Esophagus (tissue), 2 donors: ENCODE measurements around the gene XIAP. TPM values are rescaled to one million over a fixed set of nuclear protein-coding genes. Genes with fewer than 3 reads are reported as not detected.

Source experiments
- H3K27ac ChIP-seq, 2 donors: one replicate each; pipeline ENCODE4 v1.5.1; 2013; ENCODE audit warnings: low read depth in 2 of 2, mild to moderate bottlenecking in 2 of 2, inconsistent platforms in 1 of 2, low read length in 1 of 2, moderate library complexity in 1 of 2
- H3K27me3 ChIP-seq, 2 donors: one replicate each; pipeline ENCODE4 v1.6.1; 2013; ENCODE audit warnings: low read length in 2 of 2, control low read depth in 1 of 2, mild to moderate bottlenecking in 1 of 2; ENCODE audit not compliant: insufficient read depth in 2 of 2, control insufficient read depth in 1 of 2
- H3K36me3 ChIP-seq, 2 donors: one replicate each; pipeline ENCODE4 v1.6.1; 2013; ENCODE audit warnings: low read length in 1 of 2; ENCODE audit not compliant: control insufficient read depth in 2 of 2, insufficient read depth in 2 of 2
- H3K4me1 ChIP-seq, 2 donors: one replicate each; pipeline ENCODE4 v1.6.1; 2013; ENCODE audit warnings: low read length in 1 of 2; ENCODE audit not compliant: control insufficient read depth in 2 of 2, insufficient read depth in 2 of 2
- H3K4me3 ChIP-seq, 2 donors: one replicate each; pipeline ENCODE4 v1.5.1; 2013; ENCODE audit warnings: low read length in 2 of 2, mild to moderate bottlenecking in 2 of 2, low read depth in 1 of 2, moderate library complexity in 1 of 2
- H3K9me3 ChIP-seq, 2 donors: one replicate each; pipeline ENCODE4 v1.6.1; 2013; ENCODE audit warnings: mild to moderate bottlenecking in 2 of 2, low read depth in 1 of 2, low read length in 1 of 2, moderate library complexity in 1 of 2; ENCODE audit not compliant: control insufficient read depth in 2 of 2, insufficient read depth in 1 of 2
- WGBS, 2 donors: extraction: QIAGEN DNeasy Blood & Tissue Kit; methylation state at CpG; one replicate each; pipeline ENCODE4 v1.1.7; 2013; 5-methylcytosine and 5-hydroxymethylcytosine counted together
- polyA plus RNA-seq, 2 donors: library from polyadenylated mRNA; stranded (reverse); fragments of 200-250 nt; gene quantifications; one replicate each; pipeline ENCODE4 v1.2.3, GENCODE V29; 2013
- donor health status: healthy with polysubstance abuse.
- donor health status: Bipolar disorder and iron deficiency.

The XIAP gene
- polyA plus RNA-seq, 2 donors, result 8.0 to 8.7 TPM

GRCh38 chrX:123869488-123869887 is 9.6 kb downstream of the XIAP start:
- Histone ChIP-seq H3K27me3 (no peaks in the 10 kb centered on the region), H3K36me3 (no peaks in the 10 kb centered on the region), H3K4me3 (no peak overlapping the region), H3K4me1 (no peaks in the 10 kb centered on the region), H3K27ac (no peak overlapping the region), H3K9me3 (no peaks in the 10 kb centered on the region)
- 85 to 86% methylated on average over 1 of the region's 1 CpG for WGBS, 2 donors

GRCh38 chrX:123871309-123871708 is 11.5 kb downstream of the XIAP start:
- Histone ChIP-seq H3K27me3 (no peaks in the 10 kb centered on the region), H3K4me3 (no peak overlapping the region), H3K4me1 (no peaks in the 10 kb centered on the region), H3K36me3 (no peaks in the 10 kb centered on the region), H3K27ac (no peak overlapping the region), H3K9me3 (no peaks in the 10 kb centered on the region)
- WGBS, 2 donors, result 63 to 76% methylated on average over 2 of the region's 2 CpGs

- Histone ChIP-seq H3K27ac (no peak overlapping the region), H3K27me3 (no peaks in the 10 kb centered on the region), H3K36me3 (no peaks in the 10 kb centered on the region), H3K9me3 (no peaks in the 10 kb centered on the region), H3K4me3 (no peak overlapping the region), H3K4me1 (no peaks in the 10 kb centered on the region)
- 90 to 100% methylated on average over 1 of the region's 1 CpG for WGBS, 2 donors
Measured at GRCh38 chrX:123873956-123874355, 14.1 kb downstream of the XIAP start.

GRCh38 chrX:123876177-123876576 is 16.3 kb downstream of the XIAP start:
- no peaks in the 10 kb centered on the region for H3K9me3 ChIP-seq
- H3K36me3 ChIP-seq, result no peaks in the 10 kb centered on the region
- WGBS, 2 donors, result 80 to 96% methylated on average over 2 of the region's 2 CpGs

GRCh38 chrX:123876844-123877243 is 17.0 kb downstream of the XIAP start:
- no peaks in the 10 kb centered on the region for H3K36me3 ChIP-seq
- H3K4me3 ChIP-seq, result no peak overlapping the region
- no peaks in the 10 kb centered on the region for H3K4me1 ChIP-seq
- H3K27me3 ChIP-seq, result no peaks in the 10 kb centered on the region
- no peaks in the 10 kb centered on the region for H3K9me3 ChIP-seq
- H3K27ac ChIP-seq, result no peak overlapping the region
- WGBS, 2 donors, result 91 to 92% methylated on average over 2 of the region's 2 CpGs

More at GRCh38 chrX:123876177-123876576, 16.3 kb downstream of the XIAP start:
- no peaks in the 10 kb centered on the region for H3K27me3 ChIP-seq
- no peak overlapping the region for H3K4me3 ChIP-seq
- no peaks in the 10 kb centered on the region for H3K4me1 ChIP-seq
- no peak overlapping the region for H3K27ac ChIP-seq

- H3K9me3 ChIP-seq, result no peaks in the 10 kb centered on the region
- no peaks in the 10 kb centered on the region for H3K27me3 ChIP-seq
- 27 to 32% methylated on average over 2 of the region's 2 CpGs for WGBS, 2 donors
- no peak overlapping the region for H3K4me3 ChIP-seq
- no peak overlapping the region for H3K27ac ChIP-seq
- H3K36me3 ChIP-seq, result no peaks in the 10 kb centered on the region
- H3K4me1 ChIP-seq, result no peaks in the 10 kb centered on the region
Measured at GRCh38 chrX:123878252-123878721, 18.4 kb downstream of the XIAP start.

GRCh38 chrX:123881330-123881729 is 21.5 kb downstream of the XIAP start:
- H3K4me1 ChIP-seq, result no peaks in the 10 kb centered on the region
- H3K27ac ChIP-seq, result no peak overlapping the region
- no peaks in the 10 kb centered on the region for H3K36me3 ChIP-seq
- H3K4me3 ChIP-seq, result no peak overlapping the region
- no peaks in the 10 kb centered on the region for H3K9me3 ChIP-seq
- H3K27me3 ChIP-seq, result no peaks in the 10 kb centered on the region

- no peak overlapping the region for H3K27ac ChIP-seq
- H3K27me3 ChIP-seq, result no peaks in the 10 kb centered on the region
- no peaks in the 10 kb centered on the region for H3K36me3 ChIP-seq
- H3K4me3 ChIP-seq, result no peak overlapping the region
- WGBS, 2 donors, result 75 to 80% methylated on average over 3 of the region's 3 CpGs
- no peaks in the 10 kb centered on the region for H3K4me1 ChIP-seq
- H3K9me3 ChIP-seq, result no peaks in the 10 kb centered on the region
Measured at GRCh38 chrX:123882391-123882790, 22.5 kb downstream of the XIAP start.

GRCh38 chrX:123884809-123885408 is 25.1 kb downstream of the XIAP start:
- Histone ChIP-seq H3K4me1 (no peaks in the 10 kb centered on the region), H3K9me3 (no peaks in the 10 kb centered on the region), H3K4me3 (no peak overlapping the region), H3K27ac (no peak overlapping the region), H3K36me3 (no peaks in the 10 kb centered on the region), H3K27me3 (no peaks in the 10 kb centered on the region)

GRCh38 chrX:123899701-123900100 is 39.8 kb downstream of the XIAP start:
- Histone ChIP-seq H3K27ac (no peak overlapping the region), H3K9me3 (no peaks in the 10 kb centered on the region), H3K4me1 (no peaks in the 10 kb centered on the region), H3K36me3 (no peaks in the 10 kb centered on the region), H3K27me3 (no peaks in the 10 kb centered on the region), H3K4me3 (no peak overlapping the region)
- WGBS, 2 donors, result 78 to 82% methylated on average over 3 of the region's 3 CpGs
